ENCODE data around the gene DFFA. TPM values are rescaled to one million over a fixed set of nuclear protein-coding genes. Genes with fewer than 3 reads are reported as not detected.
"Not testable (repeated sequence)": the region's sequence is repeated elsewhere in the genome, so short reads cannot be mapped to it uniquely, and the experiment has no call there.

DFFA gene
- total RNA-seq, 1 donor from 2014 or later, result 20.8 TPM

GRCh38 chr1:10474613-10475507, 2.5 kb upstream of the DFFA start, which contains the start of gene PEX14:
PEX14 (plus strand) TSS chr1:10474950; CDS start chr1:10474967, 17 bp downstream.
- peak; percentile 91 for ATAC-seq (ENCODE audit: poor library complexity)
- peak; percentile 92 for DNase-seq
- intact Hi-C loops (cut with DNase I), result no loop called here

- intact Hi-C loops (cut with DNase I); ATAC-seq (ENCODE audit: poor library complexity); DNase-seq: not testable (repeated sequence)
Observed at GRCh38 chr1:10474309-10474612, 1.9 kb upstream of the DFFA start.

GRCh38 chr1:10473145-10473765, 926 bp upstream of the DFFA start:
- ATAC-seq (ENCODE audit: poor library complexity), result no peak
- intact Hi-C loops (cut with DNase I), result no loop called here

GRCh38 chr1:10471411-10472219, 714 bp downstream of the DFFA start:
- intact Hi-C loops (cut with DNase I), result no loop called here
- ATAC-seq (ENCODE audit: poor library complexity), result no peak
- DNase-seq, result no peak

More at GRCh38 chr1:10473145-10473765, 926 bp upstream of the DFFA start:
- no peak for DNase-seq

GRCh38 chr1:10470043-10470442, 2.3 kb downstream of the DFFA start:
- intact Hi-C loops (cut with DNase I), result no loop called here
- ATAC-seq (ENCODE audit: poor library complexity) (no peak), DNase-seq (no peak)

- intact Hi-C loops (cut with DNase I), result no loop called here
- no peak for DNase-seq
- ATAC-seq (ENCODE audit: poor library complexity), result no peak
Observed at GRCh38 chr1:10467078-10467477, 5.3 kb downstream of the DFFA start.

- DNase-seq (no peak), ATAC-seq (ENCODE audit: poor library complexity) (no peak)
- intact Hi-C loops (cut with DNase I), result no loop called here
Observed at GRCh38 chr1:10459184-10459583, 13.1 kb downstream of the DFFA start.

GRCh38 chr1:10457875-10458274, 14.5 kb downstream of the DFFA start:
- ATAC-seq (ENCODE audit: poor library complexity) (no peak), DNase-seq (no peak)
- intact Hi-C loops (cut with DNase I), result no loop called here

- ATAC-seq (ENCODE audit: poor library complexity); DNase-seq; intact Hi-C loops (cut with DNase I): not testable (repeated sequence)
Observed at GRCh38 chr1:10457462-10457861, 14.9 kb downstream of the DFFA start.

GRCh38 chr1:10456661-10457060, 15.7 kb downstream of the DFFA start:
- no peak for DNase-seq
- intact Hi-C loops (cut with DNase I), result no loop called here
- peak; percentile 62 for ATAC-seq (ENCODE audit: poor library complexity)

GRCh38 chr1:10456048-10456447, 16.3 kb downstream of the DFFA start:
- no peak for ATAC-seq (ENCODE audit: poor library complexity)
- intact Hi-C loops (cut with DNase I), result no loop called here
- DNase-seq, result no peak

- DNase-seq, result no peak
- ATAC-seq (ENCODE audit: poor library complexity), result no peak
- intact Hi-C loops (cut with DNase I), result no loop called here
Observed at GRCh38 chr1:10451287-10451686, 21.0 kb downstream of the DFFA start.

GRCh38 chr1:10450836-10451235, 21.5 kb downstream of the DFFA start:
- intact Hi-C loops (cut with DNase I), result no loop called here
- ATAC-seq (ENCODE audit: poor library complexity) (no peak), DNase-seq (no peak)

GRCh38 chr1:10450156-10450814, 22.0 kb downstream of the DFFA start:
- intact Hi-C loops (cut with DNase I), result no loop called here
- ATAC-seq (ENCODE audit: poor library complexity) (no peak), DNase-seq (no peak)

- ATAC-seq (ENCODE audit: poor library complexity) (no peak), DNase-seq (no peak)
- intact Hi-C loops (cut with DNase I), result no loop called here
Observed at GRCh38 chr1:10449751-10450150, 22.6 kb downstream of the DFFA start, which contains the start of gene CORT. CORT (plus strand) TSS chr1:10450031; CDS start chr1:10450224, 193 bp downstream.

GRCh38 chr1:10446790-10447422, 25.4 kb downstream of the DFFA start:
- intact Hi-C loops (cut with DNase I), result no loop called here
- no peak for DNase-seq
- ATAC-seq (ENCODE audit: poor library complexity), result no peak

- ATAC-seq (ENCODE audit: poor library complexity), result no peak
- intact Hi-C loops (cut with DNase I), result no loop called here
Observed at GRCh38 chr1:10444795-10445397, 27.4 kb downstream of the DFFA start.

GRCh38 chr1:10444248-10444647, 28.1 kb downstream of the DFFA start:
- no peak for DNase-seq

More at GRCh38 chr1:10444795-10445397, 27.4 kb downstream of the DFFA start:
- DNase-seq, result no peak

More at GRCh38 chr1:10444248-10444647, 28.1 kb downstream of the DFFA start:
- no peak for ATAC-seq (ENCODE audit: poor library complexity)
- intact Hi-C loops (cut with DNase I), result no loop called here

All from Right ventricle myocardium superior (tissue), 1 donor.